ENCODE results near the gene JAK1. TPM values are rescaled to one million over a fixed set of nuclear protein-coding genes. Genes with fewer than 3 reads are reported as not detected.

The JAK1 gene
- total and polyA plus RNA-seq, 2 of the 8 experiments (the other 6 are each of a cell fraction or from before 2014, with no cell fraction given) = 7.8 to 24.5 TPM

GRCh38 chr1:64798872-64799271, 167.5 kb downstream of the JAK1 start:
- DNase-seq (ENCODE audit: low read depth in 1 of 2, low spot score in 2 of 2) = no peak
- H3K4me2 ChIP-seq (ENCODE audit: insufficient read depth in 1 of 2, low read depth in 2 of 2, low read length in 2 of 2) = no peak overlapping the region
- CTCF ChIA-PET (ENCODE audit: partially characterized antibody) = interaction anchor here (0.8 kb wide), 1 partner anchor 10 kb away, joined by 4 read pairs; no protein-coding TSS in a partner anchor
- TF ChIP-seq GABPA (IDR thresholded peaks at IDR 0.05; ENCODE audit: borderline replicate concordance, insufficient read depth, low read length) = no peak
- TF ChIP-seq YY1 (IDR thresholded peaks at IDR 0.05; ENCODE audit: low read depth, low read length) = no peak
- no peak for TF ChIP-seq TCF12 (IDR thresholded peaks at IDR 0.05; ENCODE audit: low read depth, low read length)
- TF ChIP-seq ZNF274 (IDR thresholded peaks at IDR 0.05; ENCODE audit: borderline replicate concordance, extremely low read depth, low read length) = no peak
- no peak for TF ChIP-seq NRF1 (IDR thresholded peaks at IDR 0.05; ENCODE audit: low read depth, low read length)
- no peak for TF ChIP-seq HDAC6 (IDR thresholded peaks at IDR 0.05; ENCODE audit: low read depth, low read length)
- no peak for TF ChIP-seq SAP30 (IDR thresholded peaks at IDR 0.05; ENCODE audit: insufficient read depth, insufficient replicate concordance, low read length)
- no peak for TF ChIP-seq SP1 (IDR thresholded peaks at IDR 0.05; ENCODE audit: low read depth, low read length)
- TF ChIP-seq, protein P1, sequence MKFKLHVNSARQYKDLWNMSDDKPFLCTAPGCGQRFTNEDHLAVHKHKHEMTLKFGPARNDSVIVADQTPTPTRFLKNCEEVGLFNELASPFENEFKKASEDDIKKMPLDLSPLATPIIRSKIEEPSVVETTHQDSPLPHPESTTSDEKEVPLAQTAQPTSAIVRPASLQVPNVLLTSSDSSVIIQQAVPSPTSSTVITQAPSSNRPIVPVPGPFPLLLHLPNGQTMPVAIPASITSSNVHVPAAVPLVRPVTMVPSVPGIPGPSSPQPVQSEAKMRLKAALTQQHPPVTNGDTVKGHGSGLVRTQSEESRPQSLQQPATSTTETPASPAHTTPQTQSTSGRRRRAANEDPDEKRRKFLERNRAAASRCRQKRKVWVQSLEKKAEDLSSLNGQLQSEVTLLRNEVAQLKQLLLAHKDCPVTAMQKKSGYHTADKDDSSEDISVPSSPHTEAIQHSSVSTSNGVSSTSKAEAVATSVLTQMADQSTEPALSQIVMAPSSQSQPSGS (IDR thresholded peaks at IDR 0.05; ENCODE audit: low read length) = no peak
- no peak for TF ChIP-seq NANOG (IDR thresholded peaks at IDR 0.05; ENCODE audit: insufficient read depth, low read depth, low read length, poor library complexity, severe bottlenecking)
- TF ChIP-seq SP4 (IDR thresholded peaks at IDR 0.05; ENCODE audit: low read length) = no peak
- TF ChIP-seq CHD1 (IDR thresholded peaks at IDR 0.05; ENCODE audit: low read depth, low read length) = no peak
- no peak for TF ChIP-seq HDAC2 (IDR thresholded peaks at IDR 0.05; ENCODE audit: borderline replicate concordance in 1 of 2, low read depth in 2 of 2, low read length in 2 of 2)
- no peak for TF ChIP-seq SRF (IDR thresholded peaks at IDR 0.05; ENCODE audit: low read depth, low read length)

More at GRCh38 chr1:64798872-64799271, 167.5 kb downstream of the JAK1 start:
- no peak overlapping the region for H2BK120ac ChIP-seq (replicated peaks; ENCODE audit: low read depth, low read length)
- H4K20me1 ChIP-seq (replicated peaks in 1 of 2; ENCODE audit: control insufficient read depth in 1 of 2, insufficient read depth in 2 of 2, low read length in 2 of 2) = no peaks in the 10 kb centered on the region
- H2BK15ac ChIP-seq (ENCODE audit: low read length) = no peak overlapping the region
- H3K56ac ChIP-seq (replicated peaks; ENCODE audit: insufficient read length, low read depth, low read length) = no peak overlapping the region
- H3K9ac ChIP-seq (replicated peaks in 1 of 4; ENCODE audit: extremely low read depth in 1 of 4, low read depth in 3 of 4, low read length in 3 of 4) = no peak overlapping the region
- no peaks in the 10 kb centered on the region for H3K36me3 ChIP-seq (ENCODE audit: control insufficient read depth in 2 of 4, insufficient read depth in 4 of 4, low read length in 3 of 4)
- no peaks in the 10 kb centered on the region for H3K4me1 ChIP-seq (replicated peaks in 1 of 4; ENCODE audit: control insufficient read depth in 3 of 4, insufficient read depth in 4 of 4, low read length in 3 of 4)
- no peak overlapping the region for H3K4ac ChIP-seq (replicated peaks; ENCODE audit: insufficient read length, low read depth, low read length)
- no peak overlapping the region for H3K4me3 ChIP-seq (ENCODE audit: extremely low read depth in 1 of 4, insufficient read depth in 2 of 4, low read depth in 3 of 4, low read length in 4 of 4)
- POLR2A ChIA-PET (ENCODE audit: partially characterized antibody) = interaction anchor here (1.0 to 1.3 kb wide), 2 partner anchors 25 to 53 kb away, joined by 3 read pairs; no protein-coding TSS in a partner anchor
- no peak overlapping the region for H2AFZ ChIP-seq (ENCODE audit: low read length)
- H3K18ac ChIP-seq (ENCODE audit: extremely low read depth, low read length) = no peak overlapping the region
- H3K27ac ChIP-seq (ENCODE audit: low read depth, low read length) = no peak overlapping the region
- no peak overlapping the region for H2BK20ac ChIP-seq (ENCODE audit: low read length)
- no peaks in the 10 kb centered on the region for H3K9me3 ChIP-seq (ENCODE audit: insufficient read depth in 2 of 2, low read depth in 1 of 2, low read length in 1 of 2)
- no peaks in the 10 kb centered on the region for H3K79me1 ChIP-seq (ENCODE audit: low read depth, low read length)
- no peaks in the 10 kb centered on the region for H3K23me2 ChIP-seq (ENCODE audit: low read depth, low read length)
- H2BK5ac ChIP-seq (ENCODE audit: low read depth, low read length) = no peak overlapping the region
- no peak overlapping the region for H3K23ac ChIP-seq (ENCODE audit: insufficient read length)
- no peak overlapping the region for H4K5ac ChIP-seq (ENCODE audit: insufficient read length, low read depth, low read length)
- no peak overlapping the region for H2BK12ac ChIP-seq (ENCODE audit: low read depth, low read length)
- no peak overlapping the region for H4K91ac ChIP-seq (replicated peaks; ENCODE audit: insufficient read length, low read length)
- no peak overlapping the region for H2AK5ac ChIP-seq (ENCODE audit: low read depth, low read length)
- no peak overlapping the region for H4K8ac ChIP-seq (ENCODE audit: extremely low read depth, insufficient read depth, low read length)
- H3K79me2 ChIP-seq (ENCODE audit: control insufficient read depth in 1 of 2, insufficient read depth in 2 of 2, low read length in 2 of 2) = no peaks in the 10 kb centered on the region
- H3K27me3 ChIP-seq (replicated peaks in 1 of 4; ENCODE audit: control insufficient read depth in 3 of 4, extremely low read depth in 1 of 4, insufficient read depth in 3 of 4, low read length in 3 of 4) = no peaks in the 10 kb centered on the region
- FAIRE-seq = no peak
- no peak overlapping the region for H3K14ac ChIP-seq (ENCODE audit: insufficient read length)

All from H1 (cell line).